Smooth muscle cell of trachea (primary cell): Measurements from ENCODE around the gene UNC93B1. TPM values are rescaled to one million over a fixed set of nuclear protein-coding genes. Genes with fewer than 3 reads are reported as not detected.

Source experiments
- total RNA-seq: library from RNA; depleted of rRNA; stranded (reverse); fragments of >200 nt; gene quantifications from 2 replicates; pipeline ENCODE4 v1.2.1, GENCODE V29; 2014

The UNC93B1 gene, protein sequence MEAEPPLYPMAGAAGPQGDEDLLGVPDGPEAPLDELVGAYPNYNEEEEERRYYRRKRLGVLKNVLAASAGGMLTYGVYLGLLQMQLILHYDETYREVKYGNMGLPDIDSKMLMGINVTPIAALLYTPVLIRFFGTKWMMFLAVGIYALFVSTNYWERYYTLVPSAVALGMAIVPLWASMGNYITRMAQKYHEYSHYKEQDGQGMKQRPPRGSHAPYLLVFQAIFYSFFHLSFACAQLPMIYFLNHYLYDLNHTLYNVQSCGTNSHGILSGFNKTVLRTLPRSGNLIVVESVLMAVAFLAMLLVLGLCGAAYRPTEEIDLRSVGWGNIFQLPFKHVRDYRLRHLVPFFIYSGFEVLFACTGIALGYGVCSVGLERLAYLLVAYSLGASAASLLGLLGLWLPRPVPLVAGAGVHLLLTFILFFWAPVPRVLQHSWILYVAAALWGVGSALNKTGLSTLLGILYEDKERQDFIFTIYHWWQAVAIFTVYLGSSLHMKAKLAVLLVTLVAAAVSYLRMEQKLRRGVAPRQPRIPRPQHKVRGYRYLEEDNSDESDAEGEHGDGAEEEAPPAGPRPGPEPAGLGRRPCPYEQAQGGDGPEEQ
- 15.7 and 27.0 TPM in 2 replicates for total RNA-seq

DNA sequence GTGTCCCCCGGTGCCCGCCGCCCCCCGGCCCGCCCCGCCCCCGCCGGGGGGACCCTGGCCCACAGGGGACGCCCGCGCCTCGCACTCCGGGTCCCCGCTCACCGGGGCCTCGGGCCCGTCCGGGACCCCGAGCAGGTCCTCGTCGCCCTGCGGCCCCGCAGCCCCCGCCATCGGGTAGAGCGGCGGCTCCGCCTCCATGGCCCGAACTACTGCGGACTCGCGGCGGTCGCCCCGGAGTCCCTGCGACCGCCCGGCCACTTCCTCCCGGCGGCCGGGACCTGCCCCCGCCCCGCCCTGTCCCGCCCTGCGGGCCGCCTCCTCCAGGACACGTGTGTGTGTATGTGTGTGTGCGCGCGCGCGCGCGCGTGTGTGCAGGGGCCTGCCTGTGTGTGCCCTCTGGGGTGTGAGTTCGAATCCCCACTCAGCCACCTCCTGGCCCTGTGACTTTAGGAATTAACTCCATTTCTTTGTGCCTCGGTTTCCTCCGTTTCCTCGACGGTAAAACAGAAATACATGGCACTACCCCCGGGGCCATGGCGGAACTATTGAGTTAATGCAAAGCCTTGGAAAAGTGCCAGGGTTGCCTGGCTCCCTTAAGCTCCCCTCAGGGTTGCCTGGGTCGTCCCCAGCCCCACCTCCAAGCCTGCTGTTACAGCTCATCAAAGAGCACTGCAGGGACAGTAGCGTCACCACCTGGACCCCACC, at the start of gene UNC93B1:
Gene UNC93B1, minus strand, starts transcription at position 252 of the 705 bp plus-strand sequence. Its CDS starts 54 bp downstream, at position 198.

GRCh38 chr11:68038718-68039525, 35.0 kb upstream of the UNC93B1 start, which contains the start of gene TCIRG1:
Gene TCIRG1 (plus strand): TSS chr11:68039025. CDS start chr11:68041272, 2,247 bp downstream.

GRCh38 chr11:68030318-68031143, 26.6 kb upstream of the UNC93B1 start, which contains the start of gene NDUFS8:
Gene NDUFS8 (plus strand): TSS chr11:68030681. CDS start chr11:68032152, 1,471 bp downstream.

GRCh38 chr11:68010090-68011041, 6.5 kb upstream of the UNC93B1 start, which contains the start of gene ALDH3B1:
Gene ALDH3B1 (plus strand): TSS chr11:68010327. CDS start chr11:68015298, 4,971 bp downstream.

Other genes with a start within 250 kb of the UNC93B1 start
- gene ALDH3B1, start 6.2 kb upstream of the UNC93B1 start, total RNA-seq: 21.5 and 50.0 TPM in 2 replicates
- 87.3 and 119 TPM in 2 replicates for gene NDUFS8, start 26.6 kb upstream of the UNC93B1 start, total RNA-seq
- 82.0 and 99.9 TPM in 2 replicates for gene TCIRG1, start 34.9 kb upstream of the UNC93B1 start, total RNA-seq
- 8.0 and 10.1 TPM in 2 replicates for gene CHKA, start 117.3 kb upstream of the UNC93B1 start, total RNA-seq
- 21.3 and 21.7 TPM in 2 replicates for gene KMT5B, start 209.2 kb upstream of the UNC93B1 start, total RNA-seq